ENCODE data around the gene USP32. TPM values are rescaled to one million over a fixed set of nuclear protein-coding genes. Genes with fewer than 3 reads are reported as not detected.
"Not testable (repeated sequence)": the region's sequence is repeated elsewhere in the genome, so short reads cannot be mapped to it uniquely, and the experiment has no call there.

The USP32 gene
- total and polyA plus RNA-seq, 2 donors (not counting 3 experiments of a cell fraction or from before 2014, with no cell fraction given) = 15.7 to 52.9 TPM

DNA sequence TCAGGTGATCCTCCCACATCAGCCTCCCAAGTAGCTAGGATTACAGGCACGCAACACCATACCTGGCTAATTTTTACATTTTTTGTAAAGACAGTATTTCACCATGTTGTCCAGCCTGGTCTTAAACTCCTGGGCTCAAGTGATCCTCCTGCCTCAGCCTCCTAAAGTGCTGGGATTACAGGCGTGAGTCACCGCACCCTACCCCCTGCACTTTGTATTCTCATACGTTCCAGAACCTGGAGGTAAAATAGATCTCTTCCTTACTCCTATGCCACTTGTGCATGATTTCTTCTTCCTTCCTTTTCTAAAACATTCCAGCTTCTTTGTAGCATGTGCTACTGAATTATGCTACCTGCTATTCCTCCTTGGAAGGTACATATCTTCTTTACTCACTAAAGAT is 197.8 kb downstream of the USP32 start:
- H3K9me1 ChIP-seq (replicated peaks; ENCODE audit: control insufficient read depth, extremely low read depth, insufficient read depth, low read length); POLR2A ChIA-PET; H3K27ac ChIP-seq (ENCODE audit: insufficient read depth, low read depth, low read length); H3K79me2 ChIP-seq (ENCODE audit: control insufficient read depth, insufficient read depth, low read length); H3K27me3 ChIP-seq (ENCODE audit: control insufficient read depth in 2 of 2, insufficient read depth in 2 of 2, low read length in 2 of 2); CTCF ChIA-PET; DNase-seq (ENCODE audit: low read depth, low spot score); H3K4me1 ChIP-seq (ENCODE audit: control insufficient read depth, extremely low read depth, insufficient read depth, low read length); BruUV-seq (replicated peaks); H3K4me3 ChIP-seq (replicated peaks in 1 of 3; ENCODE audit: insufficient read depth in 1 of 3, low read depth in 1 of 3, low read length in 3 of 3); FAIRE-seq; H2AFZ ChIP-seq (ENCODE audit: low read depth, low read length); dilution Hi-C loops (cut with MboI; ENCODE audit: extremely low pct_ligation_motif_present, low sequenced_read_pairs); H3K4me2 ChIP-seq (ENCODE audit: insufficient read depth, low read length); H4K20me1 ChIP-seq (replicated peaks; ENCODE audit: control insufficient read depth, extremely low read depth, insufficient read depth, low read length); intact Hi-C loops (cut with micrococcal nuclease); H3K9me3 ChIP-seq (replicated peaks; ENCODE audit: control insufficient read depth, insufficient read depth, low read length); H3K9ac ChIP-seq (replicated peaks; ENCODE audit: extremely low read depth, insufficient read depth, low read length): not testable (repeated sequence)
- H3K36me3 ChIP-seq (ENCODE audit: control insufficient read depth in 2 of 2, extremely low read depth in 1 of 2, insufficient read depth in 2 of 2, low read length in 2 of 2) = peaks cover 4 to 11% of the 10 kb centered on the region in 2 experiments

DNA sequence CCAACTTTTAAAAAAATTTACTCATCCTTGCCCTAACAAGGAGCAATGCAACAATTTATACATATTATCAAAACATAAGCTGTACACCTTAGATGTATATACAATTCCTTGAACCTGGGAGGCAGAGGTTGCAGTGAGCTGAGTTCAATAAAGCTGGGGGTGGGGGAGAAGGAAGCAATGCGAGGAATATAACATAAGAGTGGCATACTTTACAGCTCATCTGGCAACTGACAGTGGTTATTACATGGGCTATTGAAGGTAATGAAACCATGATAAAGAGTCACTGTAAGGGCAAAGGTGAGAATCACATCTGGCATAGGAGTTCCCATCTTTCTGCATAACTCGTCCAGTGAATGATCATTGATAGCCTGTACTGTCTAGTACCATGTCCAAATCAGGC is 198.5 kb downstream of the USP32 start:
- H3K4me1 ChIP-seq (ENCODE audit: control insufficient read depth, extremely low read depth, insufficient read depth, low read length) = no peaks in the 10 kb centered on the region
- H3K36me3 ChIP-seq (ENCODE audit: control insufficient read depth in 2 of 2, extremely low read depth in 1 of 2, insufficient read depth in 2 of 2, low read length in 2 of 2) = peaks cover 4 to 11% of the 10 kb centered on the region in 2 experiments
- dilution Hi-C loops (cut with MboI; ENCODE audit: extremely low pct_ligation_motif_present, low sequenced_read_pairs) (no loop called here), intact Hi-C loops (cut with micrococcal nuclease) (no loop called here)
- no peaks in the 10 kb centered on the region for H3K9me1 ChIP-seq (replicated peaks; ENCODE audit: control insufficient read depth, extremely low read depth, insufficient read depth, low read length)
- no TSS peak for BruUV-seq (replicated peaks)
- DNase-seq (ENCODE audit: low read depth, low spot score) = no peak
- H4K20me1 ChIP-seq (replicated peaks; ENCODE audit: control insufficient read depth, extremely low read depth, insufficient read depth, low read length) = no peaks in the 10 kb centered on the region
- no peak overlapping the region for H3K4me3 ChIP-seq (replicated peaks in 1 of 3; ENCODE audit: insufficient read depth in 1 of 3, low read depth in 1 of 3, low read length in 3 of 3)
- H3K9ac ChIP-seq (replicated peaks; ENCODE audit: extremely low read depth, insufficient read depth, low read length) = no peak overlapping the region
- H3K4me2 ChIP-seq (ENCODE audit: insufficient read depth, low read length) = no peak overlapping the region
- no peak overlapping the region for H3K27ac ChIP-seq (ENCODE audit: insufficient read depth, low read depth, low read length)
- no peak for FAIRE-seq
- ChIA-PET POLR2A (no interaction called here), CTCF (interaction anchor here (1.4 kb wide), 1 partner anchor 52 kb away, joined by 5 read pairs; no protein-coding TSS in a partner anchor)
- TF ChIP-seq POLR2A (IDR thresholded peaks at IDR 0.05; ENCODE audit: low read depth, low read length) (no peak), GATA2 (IDR thresholded peaks at IDR 0.05; ENCODE audit: insufficient read depth, insufficient read length, low read depth, low read length) (no peak)
- no peaks in the 10 kb centered on the region for H3K79me2 ChIP-seq (ENCODE audit: control insufficient read depth, insufficient read depth, low read length)
- no peaks in the 10 kb centered on the region for H3K27me3 ChIP-seq (ENCODE audit: control insufficient read depth in 2 of 2, insufficient read depth in 2 of 2, low read length in 2 of 2)
- H3K9me3 ChIP-seq (replicated peaks; ENCODE audit: control insufficient read depth, insufficient read depth, low read length) = no peaks in the 10 kb centered on the region
- H2AFZ ChIP-seq (ENCODE audit: low read depth, low read length) = no peak overlapping the region

DNA sequence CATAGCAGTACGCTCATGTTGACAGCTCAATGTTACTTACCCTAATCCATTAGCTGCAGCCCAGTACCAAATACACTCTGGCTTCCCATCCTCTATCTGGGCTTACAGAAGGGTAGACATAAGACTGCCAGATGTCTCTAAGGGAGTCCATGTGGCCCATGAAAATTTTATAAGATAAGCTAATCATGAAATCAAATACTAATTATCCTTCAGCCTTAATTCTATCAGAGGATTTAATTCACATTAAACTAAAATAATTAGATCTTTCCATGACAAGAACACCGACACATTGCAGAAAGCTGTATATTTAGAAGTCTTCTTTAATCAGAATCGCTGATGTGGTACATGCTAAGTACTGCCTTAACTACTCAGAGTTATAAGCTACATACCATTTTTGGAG is 198.9 kb downstream of the USP32 start:
- CTCF ChIA-PET = interaction anchor here (1.4 kb wide), 1 partner anchor 51 kb away, joined by 5 read pairs; no protein-coding TSS in a partner anchor

DNA sequence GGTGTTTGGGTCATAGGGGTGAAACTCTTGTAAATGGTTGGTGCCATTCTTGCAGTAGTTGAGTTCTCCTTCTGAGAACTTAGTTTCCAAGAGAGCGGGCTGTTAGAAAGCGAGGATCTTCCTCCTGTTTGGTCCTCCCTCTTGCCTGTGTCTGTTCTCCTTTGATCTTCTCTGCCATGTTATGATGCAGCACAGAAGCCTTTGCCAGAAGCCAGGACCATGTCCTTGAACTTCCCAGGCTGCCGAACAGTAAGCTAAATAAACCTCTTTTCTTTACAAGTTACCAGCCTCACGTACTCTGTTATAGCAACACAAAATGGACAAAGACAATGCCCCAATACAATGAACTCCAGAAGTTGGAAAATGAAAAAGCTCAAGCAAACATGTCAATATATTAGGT is 201.9 kb downstream of the USP32 start:
- H3K36me3 ChIP-seq (ENCODE audit: control insufficient read depth in 2 of 2, extremely low read depth in 1 of 2, insufficient read depth in 2 of 2, low read length in 2 of 2) = peaks cover 4 to 13% of the 10 kb centered on the region in 2 experiments
- H3K4me1 ChIP-seq (ENCODE audit: control insufficient read depth, extremely low read depth, insufficient read depth, low read length); H4K20me1 ChIP-seq (replicated peaks; ENCODE audit: control insufficient read depth, extremely low read depth, insufficient read depth, low read length); dilution Hi-C loops (cut with MboI; ENCODE audit: extremely low pct_ligation_motif_present, low sequenced_read_pairs); POLR2A ChIA-PET; BruUV-seq (replicated peaks); H3K9me3 ChIP-seq (replicated peaks; ENCODE audit: control insufficient read depth, insufficient read depth, low read length); H3K27ac ChIP-seq (ENCODE audit: insufficient read depth, low read depth, low read length); H3K79me2 ChIP-seq (ENCODE audit: control insufficient read depth, insufficient read depth, low read length); H3K4me2 ChIP-seq (ENCODE audit: insufficient read depth, low read length); H3K4me3 ChIP-seq (replicated peaks in 1 of 3; ENCODE audit: insufficient read depth in 1 of 3, low read depth in 1 of 3, low read length in 3 of 3); intact Hi-C loops (cut with micrococcal nuclease); H3K9me1 ChIP-seq (replicated peaks; ENCODE audit: control insufficient read depth, extremely low read depth, insufficient read depth, low read length); FAIRE-seq; H3K27me3 ChIP-seq (ENCODE audit: control insufficient read depth in 2 of 2, insufficient read depth in 2 of 2, low read length in 2 of 2); DNase-seq (ENCODE audit: low read depth, low spot score); H2AFZ ChIP-seq (ENCODE audit: low read depth, low read length); H3K9ac ChIP-seq (replicated peaks; ENCODE audit: extremely low read depth, insufficient read depth, low read length): not testable (repeated sequence)
- CTCF ChIA-PET = interaction anchor here (0.6 kb wide), 1 partner anchor 114 kb away, joined by 3 read pairs; no protein-coding TSS in a partner anchor

More for the DNA sequence above, 198.9 kb downstream of the USP32 start:
- BruUV-seq (replicated peaks); H3K27me3 ChIP-seq (ENCODE audit: control insufficient read depth in 2 of 2, insufficient read depth in 2 of 2, low read length in 2 of 2); H3K79me2 ChIP-seq (ENCODE audit: control insufficient read depth, insufficient read depth, low read length); dilution Hi-C loops (cut with MboI; ENCODE audit: extremely low pct_ligation_motif_present, low sequenced_read_pairs); H4K20me1 ChIP-seq (replicated peaks; ENCODE audit: control insufficient read depth, extremely low read depth, insufficient read depth, low read length); H2AFZ ChIP-seq (ENCODE audit: low read depth, low read length); H3K9ac ChIP-seq (replicated peaks; ENCODE audit: extremely low read depth, insufficient read depth, low read length); H3K4me1 ChIP-seq (ENCODE audit: control insufficient read depth, extremely low read depth, insufficient read depth, low read length); H3K27ac ChIP-seq (ENCODE audit: insufficient read depth, low read depth, low read length); H3K9me3 ChIP-seq (replicated peaks; ENCODE audit: control insufficient read depth, insufficient read depth, low read length); intact Hi-C loops (cut with micrococcal nuclease); H3K9me1 ChIP-seq (replicated peaks; ENCODE audit: control insufficient read depth, extremely low read depth, insufficient read depth, low read length); FAIRE-seq; POLR2A ChIA-PET; H3K4me3 ChIP-seq (replicated peaks in 1 of 3; ENCODE audit: insufficient read depth in 1 of 3, low read depth in 1 of 3, low read length in 3 of 3); H3K4me2 ChIP-seq (ENCODE audit: insufficient read depth, low read length); DNase-seq (ENCODE audit: low read depth, low spot score): not testable (repeated sequence)
- peaks cover 4 to 11% of the 10 kb centered on the region in 2 experiments for H3K36me3 ChIP-seq (ENCODE audit: control insufficient read depth in 2 of 2, extremely low read depth in 1 of 2, insufficient read depth in 2 of 2, low read length in 2 of 2)

Data from endothelial cell of umbilical vein (primary cell).